Body of pancreas (tissue), 4 donors: ENCODE measurements around the gene P2RX7. TPM values are rescaled to one million over a fixed set of nuclear protein-coding genes. Genes with fewer than 3 reads are reported as not detected.

Experiments used
- ATAC-seq: fragments of 150-250 bp; one replicate; pipeline ENCODE4 v1.9.1; 2016
- DNase-seq, 4 donors: peaks; one replicate each; pipeline ENCODE4 v3.0.0-alpha.2; 2019
- H3K27ac ChIP-seq, 4 donors: fragments of 200-600 bp; sonication (generic); 1 replicate in 3 of 4; 2 replicates in 1 of 4; pipeline versions ENCODE4 v1.5.1 to v1.6.1; 2016 to 2019; ENCODE audit warnings: mild to moderate bottlenecking in 1 of 4, mixed read lengths in 1 of 4, moderate library complexity in 1 of 4
- H3K27me3 ChIP-seq, 2 donors: fragments of 200-600 bp; sonication (generic); one replicate each; pipeline ENCODE4 v1.6.0; 2016; ENCODE audit warnings: mild to moderate bottlenecking in 1 of 2
- H3K36me3 ChIP-seq, 2 donors: fragments of 200-600 bp; sonication (generic); replicated peaks in 1 of 2; 2 replicates each; pipeline ENCODE4 v1.5.1; 2016; ENCODE audit warnings: low read depth in 2 of 2; ENCODE audit not compliant: insufficient read depth in 1 of 2
- H3K4me1 ChIP-seq: fragments of 200-600 bp; sonication (generic); one replicate; pipeline ENCODE4 v1.6.0; 2016
- H3K4me3 ChIP-seq, 2 donors: fragments of 200-600 bp; sonication (generic); 1 replicate in 1 of 2; 2 replicates in 1 of 2; pipeline ENCODE4 v1.5.1; 2016 to 2019
- H3K9me3 ChIP-seq, 3 donors: fragments of 200-600 bp; sonication (generic); 1 replicate in 2 of 3; 2 replicates in 1 of 3; pipeline ENCODE4 v1.5.1; 2016
- POLR2A ChIP-seq, 3 donors: fragments of 450-650 bp; IDR thresholded peaks; one replicate each; pipeline ENCODE4 v1.6.1; 2016; ENCODE audit warnings: antibody characterized with exemption in 3 of 3, mild to moderate bottlenecking in 2 of 3
- WGBS, 2 donors: methylation state at CpG; one replicate each; pipeline ENCODE4 v1.1.5; 2017; 5-methylcytosine and 5-hydroxymethylcytosine counted together
- intact Hi-C: fragments of 100-400 bp; cut with DNase I; formaldehyde crosslinking; loops from one replicate; pipeline ENCODE4 v1.15.1; 2023
- total RNA-seq, 2 donors: library from RNA; depleted of rRNA; stranded (reverse); fragments of >200 nt; gene quantifications; one replicate each; pipeline ENCODE4 v1.1.0, GENCODE V29; 2016
- TF ChIP-seq, protein P1 (sequence below), 7 experiments: fragments of 450-650 bp in 4 of 7; fragments of 200-600 bp in 3 of 7; sonication (generic) in 3 of 7; IDR thresholded peaks; one replicate each; pipeline ENCODE4 v1.5.1; 2016 to 2019; ENCODE audit warnings: antibody characterized with exemption in 7 of 7

The P2RX7 gene
- total RNA-seq, 2 donors from 2014 or later: 1.0 to 1.6 TPM

DNA sequence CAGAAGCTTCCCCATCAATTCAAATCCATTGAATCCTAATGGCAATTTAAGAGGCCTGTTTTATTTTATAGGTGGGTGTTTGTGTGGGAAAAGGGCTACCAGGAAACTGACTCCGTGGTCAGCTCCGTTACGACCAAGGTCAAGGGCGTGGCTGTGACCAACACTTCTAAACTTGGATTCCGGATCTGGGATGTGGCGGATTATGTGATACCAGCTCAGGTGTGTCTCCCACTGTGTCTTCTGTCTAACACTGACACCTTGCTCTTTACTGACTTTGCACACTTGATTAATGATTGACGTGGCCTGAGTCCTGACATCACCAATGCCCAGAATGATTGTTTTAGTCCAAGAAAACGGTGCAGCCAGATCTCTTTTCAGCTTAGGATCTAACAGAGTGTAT, 84.4 kb downstream of the P2RX7 start:
- 19 to 42% methylated on average over 8 of the region's 8 CpGs for WGBS, 2 donors
- peaks cover 81% of the 10 kb centered on the region for H3K4me1 ChIP-seq
- H3K27ac ChIP-seq: peak overlapping the region; percentile 42 to 90 (median 82)
- TF ChIP-seq, protein P1, sequence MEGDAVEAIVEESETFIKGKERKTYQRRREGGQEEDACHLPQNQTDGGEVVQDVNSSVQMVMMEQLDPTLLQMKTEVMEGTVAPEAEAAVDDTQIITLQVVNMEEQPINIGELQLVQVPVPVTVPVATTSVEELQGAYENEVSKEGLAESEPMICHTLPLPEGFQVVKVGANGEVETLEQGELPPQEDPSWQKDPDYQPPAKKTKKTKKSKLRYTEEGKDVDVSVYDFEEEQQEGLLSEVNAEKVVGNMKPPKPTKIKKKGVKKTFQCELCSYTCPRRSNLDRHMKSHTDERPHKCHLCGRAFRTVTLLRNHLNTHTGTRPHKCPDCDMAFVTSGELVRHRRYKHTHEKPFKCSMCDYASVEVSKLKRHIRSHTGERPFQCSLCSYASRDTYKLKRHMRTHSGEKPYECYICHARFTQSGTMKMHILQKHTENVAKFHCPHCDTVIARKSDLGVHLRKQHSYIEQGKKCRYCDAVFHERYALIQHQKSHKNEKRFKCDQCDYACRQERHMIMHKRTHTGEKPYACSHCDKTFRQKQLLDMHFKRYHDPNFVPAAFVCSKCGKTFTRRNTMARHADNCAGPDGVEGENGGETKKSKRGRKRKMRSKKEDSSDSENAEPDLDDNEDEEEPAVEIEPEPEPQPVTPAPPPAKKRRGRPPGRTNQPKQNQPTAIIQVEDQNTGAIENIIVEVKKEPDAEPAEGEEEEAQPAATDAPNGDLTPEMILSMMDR (IDR thresholded peaks at IDR 0.05): no peak
- TF ChIP-seq POLR2A (IDR thresholded peaks at IDR 0.05): no peak
- H3K9me3 ChIP-seq: no peaks in the 10 kb centered on the region
- H3K36me3 ChIP-seq: peaks cover 0 to 2% of the 10 kb centered on the region in 2 donors
- DNase-seq: peak in 1 of 4 donors; percentile 39
- H3K4me3 ChIP-seq: no peak overlapping the region
- no peaks in the 10 kb centered on the region for H3K27me3 ChIP-seq
- ATAC-seq: no peak
- intact Hi-C loops: no loop called here

GRCh38 chr12:121217761-121218160, 85.1 kb downstream of the P2RX7 start:
- 19 to 32% methylated on average over 5 of the region's 5 CpGs for WGBS, 2 donors
- H3K36me3 ChIP-seq: peaks cover 0 to 2% of the 10 kb centered on the region in 2 donors
- peaks cover 81% of the 10 kb centered on the region for H3K4me1 ChIP-seq
- DNase-seq (peak; percentile 57 to 82 (median 79)), ATAC-seq (peak; percentile 67)
- no peak overlapping the region for H3K4me3 ChIP-seq
- intact Hi-C loops: no loop called here
- H3K27ac ChIP-seq: peak overlapping the region; percentile 79 to 90 (median 86)
- no peak for TF ChIP-seq POLR2A (IDR thresholded peaks at IDR 0.05)
- TF ChIP-seq, protein P1 (IDR thresholded peaks at IDR 0.05): peak in 1 of 7 experiments; percentile 15
- H3K9me3 ChIP-seq: no peaks in the 10 kb centered on the region
- H3K27me3 ChIP-seq: no peaks in the 10 kb centered on the region

DNA sequence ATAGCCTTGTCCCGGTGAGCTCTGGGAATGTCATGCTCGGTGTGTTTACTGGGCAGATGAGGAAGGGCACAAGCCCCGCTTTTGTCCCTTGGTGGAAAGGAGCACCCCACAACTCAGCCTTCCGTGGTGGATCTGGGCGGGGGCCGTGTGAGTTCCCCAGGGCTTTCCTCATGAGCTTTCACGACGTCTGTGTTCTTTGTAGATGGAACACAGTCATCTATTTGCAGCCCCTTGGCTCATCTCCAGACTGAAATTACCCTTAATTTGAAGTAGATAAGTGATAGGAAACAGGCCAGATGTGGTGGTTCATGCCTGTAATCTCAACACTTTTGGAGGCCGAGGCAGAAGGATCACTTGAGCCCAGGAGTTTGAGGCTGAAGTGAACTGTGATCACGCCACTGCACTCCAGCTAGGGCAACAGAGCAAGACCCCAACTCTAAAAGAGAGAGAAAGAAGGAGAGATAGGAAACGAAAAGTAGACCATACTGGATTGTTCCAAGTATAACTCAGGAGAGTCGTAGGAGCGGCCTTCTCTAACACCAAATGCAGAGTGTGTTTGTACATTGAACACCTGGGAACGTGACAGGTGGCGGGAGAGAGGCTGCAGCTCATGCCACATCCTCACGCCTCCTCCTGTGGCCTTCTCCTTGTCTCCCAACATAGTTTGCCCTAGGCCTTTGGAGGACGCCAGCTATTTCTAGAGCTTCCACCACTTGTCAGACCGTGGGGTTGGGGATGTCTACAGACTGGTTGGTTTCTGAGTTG, 86.1 kb downstream of the P2RX7 start:
- Histone ChIP-seq H3K4me1 (peaks cover 71% of the 10 kb centered on the region), H3K36me3 (peaks cover 0 to 2% of the 10 kb centered on the region in 2 donors), H3K27me3 (no peaks in the 10 kb centered on the region), H3K9me3 (no peaks in the 10 kb centered on the region), H3K4me3 (no peak overlapping the region), H3K27ac (peak overlapping the region; percentile 79 to 90 (median 86))
- 32 to 42% methylated on average over 11 to 18 of the region's 18 CpGs for WGBS, 2 donors
- TF ChIP-seq, protein P1 (IDR thresholded peaks at IDR 0.05): no peak
- no peak for TF ChIP-seq POLR2A (IDR thresholded peaks at IDR 0.05)
- DNase-seq: peak; percentile 63 to 85 (median 79)
- intact Hi-C loops: no loop called here
- peak; percentile 31 for ATAC-seq

GRCh38 chr12:121219353-121219986, 86.8 kb downstream of the P2RX7 start:
- 87 to 90% methylated on average over 3 of the region's 3 CpGs for WGBS, 2 donors
- no peaks in the 10 kb centered on the region for H3K9me3 ChIP-seq
- H3K4me3 ChIP-seq: no peak overlapping the region
- intact Hi-C loops: no loop called here
- ATAC-seq (no peak), DNase-seq (peak in 1 of 4 donors; percentile 21)
- H3K27ac ChIP-seq: peak overlapping the region; percentile 79 to 90 (median 86)
- H3K36me3 ChIP-seq: peaks cover 0 to 2% of the 10 kb centered on the region in 2 donors
- TF ChIP-seq, protein P1 (IDR thresholded peaks at IDR 0.05): no peak
- TF ChIP-seq POLR2A (IDR thresholded peaks at IDR 0.05): no peak
- no peaks in the 10 kb centered on the region for H3K27me3 ChIP-seq
- H3K4me1 ChIP-seq: peaks cover 64% of the 10 kb centered on the region
